GM23338 (cell line): ENCODE data around the gene OBSCN. TPM values are rescaled to one million over a fixed set of nuclear protein-coding genes. Genes with fewer than 3 reads are reported as not detected.

ENCODE experiments used
- ATAC-seq: fragments of 200-7000 bp; cut with Tn5 transposase; 3 replicates; pipeline ENCODE4 v1.9.1; 2020
- DNase-seq: peaks from one replicate; pipeline ENCODE4 v3.0.0-alpha.2; 2015; ENCODE audit warnings: low spot score
- H2AFZ ChIP-seq: fragments of 200-600 bp; sonication (generic); 2 replicates; pipeline ENCODE4 v1.8.0; 2016; ENCODE audit warnings: antibody characterized with exemption, mild to moderate bottlenecking, moderate library complexity
- H3F3A ChIP-seq: fragments of 200-600 bp; sonication (generic); replicated peaks from 2 replicates; pipeline ENCODE4 v1.8.0; 2017; ENCODE audit warnings: antibody characterized with exemption, mixed run types, low read depth
- H3K27ac ChIP-seq: fragments of 200-600 bp; sonication (generic); 2 replicates; pipeline ENCODE4 v1.6.1; 2016; ENCODE audit warnings: low read depth
- H3K27me3 ChIP-seq: fragments of 200-600 bp; sonication (generic); 2 replicates; pipeline ENCODE4 v1.8.0; 2016; ENCODE audit warnings: mild to moderate bottlenecking, mixed run types, moderate library complexity; ENCODE audit not compliant: insufficient read depth
- H3K36me3 ChIP-seq: fragments of 200-600 bp; sonication (generic); 2 replicates; pipeline ENCODE4 v1.8.0; 2016; ENCODE audit warnings: mild to moderate bottlenecking; ENCODE audit not compliant: insufficient read depth
- H3K4me1 ChIP-seq: fragments of 200-600 bp; sonication (generic); 2 replicates; pipeline ENCODE4 v1.8.0; 2016; ENCODE audit warnings: mild to moderate bottlenecking, moderate library complexity; ENCODE audit not compliant: insufficient read depth
- H3K4me2 ChIP-seq: fragments of 200-600 bp; sonication (generic); 2 replicates; pipeline ENCODE4 v1.7.1; 2017; ENCODE audit warnings: mixed run types
- H3K4me3 ChIP-seq: fragments of 200-600 bp; sonication (generic); 2 replicates; pipeline ENCODE4 v1.6.1; 2016; ENCODE audit warnings: mixed run types
- H3K79me2 ChIP-seq: fragments of 200-600 bp; sonication (generic); replicated peaks from 2 replicates; pipeline ENCODE4 v1.8.0; 2017; ENCODE audit warnings: mild to moderate bottlenecking; ENCODE audit not compliant: insufficient read depth
- H3K9me2 ChIP-seq: fragments of 200-600 bp; sonication (generic); 2 replicates; pipeline ENCODE4 v1.8.0; 2017; ENCODE audit not compliant: insufficient read depth
- H4K20me1 ChIP-seq: fragments of 200-600 bp; sonication (generic); replicated peaks from 2 replicates; pipeline ENCODE4 v1.8.0; 2017; ENCODE audit warnings: mild to moderate bottlenecking; ENCODE audit not compliant: insufficient read depth
- H3K27ac Mint-ChIP-seq: 2 replicates; pipeline ENCODE4 v1.8.0; 2020; ENCODE audit warnings: inconsistent platforms, mild to moderate bottlenecking, moderate library complexity, mixed read lengths
- H3K27me3 Mint-ChIP-seq: 3 replicates; pipeline ENCODE4 v1.8.0; 2022; ENCODE audit warnings: low read depth, mild to moderate bottlenecking, moderate library complexity, mixed read lengths, inconsistent platforms; ENCODE audit not compliant: insufficient read depth, poor library complexity
- H3K36me3 Mint-ChIP-seq: 3 replicates; pipeline ENCODE4 v1.8.0; 2021; ENCODE audit warnings: low read depth, mild to moderate bottlenecking, inconsistent platforms, moderate library complexity, mixed read lengths
- H3K4me1 Mint-ChIP-seq: 3 replicates; pipeline ENCODE4 v1.8.0; 2020; ENCODE audit warnings: mild to moderate bottlenecking, inconsistent platforms, mixed read lengths
- H3K4me3 Mint-ChIP-seq: 3 replicates; pipeline ENCODE4 v1.8.0; 2021; ENCODE audit warnings: moderate library complexity, mild to moderate bottlenecking, inconsistent platforms, mixed read lengths
- H3K9me3 Mint-ChIP-seq: 3 replicates; pipeline ENCODE4 v1.8.0; 2020; ENCODE audit warnings: moderate library complexity, mild to moderate bottlenecking, inconsistent platforms, mixed read lengths
- CREB1 ChIP-seq: fragments of 250-450 bp; sonication (Bioruptor Pico); IDR thresholded peaks from 2 replicates; pipeline ENCODE4 v1.5.0; 2020; ENCODE audit warnings: low read depth, mild to moderate bottlenecking, moderate library complexity
- ETS1 ChIP-seq: IDR thresholded peaks from 2 replicates; pipeline ENCODE4 v1.6.1; 2016; ENCODE audit warnings: antibody characterized with exemption
- EZH2 ChIP-seq: fragments of 200-600 bp; sonication (generic); IDR thresholded peaks from one replicate; pipeline ENCODE4 v1.8.0; 2017; ENCODE audit warnings: antibody characterized with exemption, mild to moderate bottlenecking, low read depth; ENCODE audit not compliant: unreplicated experiment
- EZH2phosphoT487 ChIP-seq: fragments of 200-600 bp; sonication (generic); IDR thresholded peaks from one replicate; pipeline ENCODE4 v1.8.1; 2018; ENCODE audit warnings: antibody characterized with exemption; ENCODE audit not compliant: unreplicated experiment
- JUNB ChIP-seq: IDR thresholded peaks from one replicate; pipeline ENCODE4 v1.6.1; 2016; ENCODE audit warnings: antibody characterized with exemption; ENCODE audit not compliant: unreplicated experiment
- POLR2AphosphoS5 ChIP-seq: IDR thresholded peaks from 2 replicates; pipeline ENCODE4 v1.6.1; 2016; ENCODE audit warnings: antibody characterized with exemption, low read depth
- REST ChIP-seq: IDR thresholded peaks from one replicate; pipeline ENCODE4 v1.6.1; 2018; ENCODE audit warnings: antibody characterized with exemption; ENCODE audit not compliant: unreplicated experiment
- STAT1 ChIP-seq: IDR thresholded peaks from one replicate; pipeline ENCODE4 v1.6.1; 2016; ENCODE audit warnings: antibody characterized with exemption; ENCODE audit not compliant: unreplicated experiment
- ZNF331 ChIP-seq: fragments of 250-450 bp; sonication (Bioruptor Pico); IDR thresholded peaks from 2 replicates; pipeline ENCODE4 v1.5.0; 2020; ENCODE audit warnings: low read depth, mild to moderate bottlenecking, moderate library complexity
- ZNF462 ChIP-seq: fragments of 250-450 bp; sonication (Bioruptor Pico); IDR thresholded peaks from 2 replicates; pipeline ENCODE4 v1.5.0; 2020; ENCODE audit warnings: mild to moderate bottlenecking, moderate library complexity
- polyA plus RNA-seq: library from polyadenylated mRNA; unstranded; fragments of >200 nt; fragmentation: Nextera tagmentation; extraction: Ambion mirVana; gene quantifications from 2 replicates; pipeline ENCODE4 v1.2.1, GENCODE V29; 2016
- total RNA-seq: library from RNA; depleted of rRNA; stranded (reverse); fragments of >200 nt; shearing (Covaris generic); gene quantifications from 2 replicates; pipeline ENCODE4 v1.2.3, GENCODE V29; 2014

The OBSCN gene
- total and polyA plus RNA-seq, 2 experiments from 2014 or later: 8.4 to 38.5 TPM

- no peak for TF ChIP-seq EZH2
- TF ChIP-seq JUNB: no peak
- no peak for TF ChIP-seq REST
- no peak for TF ChIP-seq ZNF462 (CRISPR knock-in tag)
- TF ChIP-seq EZH2phosphoT487: no peak
- TF ChIP-seq STAT1: no peak
- TF ChIP-seq POLR2AphosphoS5: no peak
- TF ChIP-seq CREB1 (CRISPR knock-in tag): no peak
- TF ChIP-seq ZNF331: no peak
- no peak for TF ChIP-seq ETS1
- H3K27me3 ChIP-seq: peaks cover 24% of the 10 kb centered on the region
- H3K27ac Mint-ChIP-seq: no peak overlapping the region
- no peaks in the 10 kb centered on the region for H3K9me2 ChIP-seq
- H3K4me1 ChIP-seq: no peaks in the 10 kb centered on the region
- no peaks in the 10 kb centered on the region for H3K36me3 ChIP-seq
- no peaks in the 10 kb centered on the region for H3F3A ChIP-seq
- H3K79me2 ChIP-seq: no peaks in the 10 kb centered on the region
- H3K4me3 ChIP-seq: no peak overlapping the region
- no peaks in the 10 kb centered on the region for H3K9me3 Mint-ChIP-seq
- ATAC-seq: no peak
- no peak overlapping the region for H3K4me3 Mint-ChIP-seq
- no peaks in the 10 kb centered on the region for H3K36me3 Mint-ChIP-seq
- no peaks in the 10 kb centered on the region for H4K20me1 ChIP-seq
- no peak for DNase-seq
- peaks cover 5% of the 10 kb centered on the region; the same call in 2 of the 3 replicates for H3K4me1 Mint-ChIP-seq
- H3K27ac ChIP-seq: no peak overlapping the region
- no peak overlapping the region for H2AFZ ChIP-seq
- no peak overlapping the region for H3K4me2 ChIP-seq
- peaks cover 18% of the 10 kb centered on the region for H3K27me3 Mint-ChIP-seq
Measured at GRCh38 chr1:228210076-228210651, 2.3 kb downstream of the OBSCN start.
